ENCODE results near the gene NACC2.

The NACC2 gene

GRCh38 chr9:136049491-136050265, 45.4 kb downstream of the NACC2 start:
- Histone ChIP-seq H3K9me3 (ENCODE audit: control insufficient read depth, low read length) (no peaks in the 10 kb centered on the region), H3K36me3 (ENCODE audit: control insufficient read depth, insufficient read depth, low read length, severe bottlenecking) (peaks cover 7% of the 10 kb centered on the region), H3K27me3 (replicated peaks; ENCODE audit: control insufficient read depth, insufficient read depth, low read length) (no peaks in the 10 kb centered on the region), H3K4me1 (ENCODE audit: control insufficient read depth, insufficient read depth, low read length) (peaks cover 12% of the 10 kb centered on the region), H3K9ac (ENCODE audit: low read length) (no peak overlapping the region), H3K4me3 (ENCODE audit: low read length) (no peak overlapping the region)
- DNase-seq (ENCODE audit: low read depth) = no peak

- DNase-seq (ENCODE audit: low read depth) = no peak
- no peaks in the 10 kb centered on the region for H3K27me3 ChIP-seq (replicated peaks; ENCODE audit: control insufficient read depth, insufficient read depth, low read length)
- no peak overlapping the region for H3K4me3 ChIP-seq (ENCODE audit: low read length)
- no peak overlapping the region for H3K9ac ChIP-seq (ENCODE audit: low read length)
- peaks cover 12% of the 10 kb centered on the region for H3K4me1 ChIP-seq (ENCODE audit: control insufficient read depth, insufficient read depth, low read length)
- H3K9me3 ChIP-seq (ENCODE audit: control insufficient read depth, low read length) = no peaks in the 10 kb centered on the region
- H3K36me3 ChIP-seq (ENCODE audit: control insufficient read depth, insufficient read depth, low read length, severe bottlenecking) = peaks cover 7% of the 10 kb centered on the region
These were observed 46.3 kb downstream of the NACC2 start for GRCh38 chr9:136048560-136049411.

- no peak overlapping the region for H3K4me3 ChIP-seq (ENCODE audit: low read length)
- H3K4me1 ChIP-seq (ENCODE audit: control insufficient read depth, insufficient read depth, low read length) = peaks cover 12% of the 10 kb centered on the region
- no peak for DNase-seq (ENCODE audit: low read depth)
- peaks cover 7% of the 10 kb centered on the region for H3K36me3 ChIP-seq (ENCODE audit: control insufficient read depth, insufficient read depth, low read length, severe bottlenecking)
- no peaks in the 10 kb centered on the region for H3K27me3 ChIP-seq (replicated peaks; ENCODE audit: control insufficient read depth, insufficient read depth, low read length)
- H3K9me3 ChIP-seq (ENCODE audit: control insufficient read depth, low read length) = no peaks in the 10 kb centered on the region
- H3K9ac ChIP-seq (ENCODE audit: low read length) = no peak overlapping the region
These were observed 47.1 kb downstream of the NACC2 start for GRCh38 chr9:136047775-136048559.

GRCh38 chr9:136047076-136047774, 47.9 kb downstream of the NACC2 start:
- peaks cover 7% of the 10 kb centered on the region for H3K36me3 ChIP-seq (ENCODE audit: control insufficient read depth, insufficient read depth, low read length, severe bottlenecking)
- peaks cover 7% of the 10 kb centered on the region for H3K4me1 ChIP-seq (ENCODE audit: control insufficient read depth, insufficient read depth, low read length)
- H3K9ac ChIP-seq (ENCODE audit: low read length) = no peak overlapping the region
- H3K27me3 ChIP-seq (replicated peaks; ENCODE audit: control insufficient read depth, insufficient read depth, low read length) = no peaks in the 10 kb centered on the region
- H3K9me3 ChIP-seq (ENCODE audit: control insufficient read depth, low read length) = no peaks in the 10 kb centered on the region
- no peak for DNase-seq (ENCODE audit: low read depth)
- no peak overlapping the region for H3K4me3 ChIP-seq (ENCODE audit: low read length)

GRCh38 chr9:136046554-136046920, 48.6 kb downstream of the NACC2 start:
- no peak for DNase-seq (ENCODE audit: low read depth)
- H3K4me1 ChIP-seq (ENCODE audit: control insufficient read depth, insufficient read depth, low read length) = peaks cover 7% of the 10 kb centered on the region
- peaks cover 7% of the 10 kb centered on the region for H3K36me3 ChIP-seq (ENCODE audit: control insufficient read depth, insufficient read depth, low read length, severe bottlenecking)
- no peaks in the 10 kb centered on the region for H3K27me3 ChIP-seq (replicated peaks; ENCODE audit: control insufficient read depth, insufficient read depth, low read length)
- H3K9me3 ChIP-seq (ENCODE audit: control insufficient read depth, low read length) = no peaks in the 10 kb centered on the region
- H3K4me3 ChIP-seq (ENCODE audit: low read length) = no peak overlapping the region
- H3K9ac ChIP-seq (ENCODE audit: low read length) = no peak overlapping the region

- H3K36me3 ChIP-seq (ENCODE audit: control insufficient read depth, insufficient read depth, low read length, severe bottlenecking) = peaks cover 7% of the 10 kb centered on the region
These were observed 49.2 kb downstream of the NACC2 start for GRCh38 chr9:136045595-136046553.

GRCh38 chr9:136044971-136045594, 50.0 kb downstream of the NACC2 start:
- Histone ChIP-seq H3K36me3 (ENCODE audit: control insufficient read depth, insufficient read depth, low read length, severe bottlenecking) (peaks cover 7% of the 10 kb centered on the region), H3K9ac (ENCODE audit: low read length) (no peak overlapping the region), H3K4me3 (ENCODE audit: low read length) (no peak overlapping the region), H3K4me1 (ENCODE audit: control insufficient read depth, insufficient read depth, low read length) (peaks cover 5% of the 10 kb centered on the region), H3K27me3 (replicated peaks; ENCODE audit: control insufficient read depth, insufficient read depth, low read length) (no peaks in the 10 kb centered on the region), H3K9me3 (ENCODE audit: control insufficient read depth, low read length) (no peaks in the 10 kb centered on the region)
- no peak for DNase-seq (ENCODE audit: low read depth)

More at GRCh38 chr9:136045595-136046553, 49.2 kb downstream of the NACC2 start:
- no peak for DNase-seq (ENCODE audit: low read depth)
- Histone ChIP-seq H3K27me3 (replicated peaks; ENCODE audit: control insufficient read depth, insufficient read depth, low read length) (no peaks in the 10 kb centered on the region), H3K4me1 (ENCODE audit: control insufficient read depth, insufficient read depth, low read length) (peaks cover 5% of the 10 kb centered on the region), H3K9ac (ENCODE audit: low read length) (no peak overlapping the region), H3K4me3 (ENCODE audit: low read length) (no peak overlapping the region), H3K9me3 (ENCODE audit: control insufficient read depth, low read length) (no peaks in the 10 kb centered on the region)

- peaks cover 3% of the 10 kb centered on the region for H3K9me3 ChIP-seq (ENCODE audit: control insufficient read depth, low read length)
- H3K27me3 ChIP-seq (replicated peaks; ENCODE audit: control insufficient read depth, insufficient read depth, low read length) = no peaks in the 10 kb centered on the region
- H3K9ac ChIP-seq (ENCODE audit: low read length) = no peak overlapping the region
- DNase-seq (ENCODE audit: low read depth) = no peak
- H3K36me3 ChIP-seq (ENCODE audit: control insufficient read depth, insufficient read depth, low read length, severe bottlenecking) = peaks cover 6% of the 10 kb centered on the region
- peaks cover 5% of the 10 kb centered on the region for H3K4me1 ChIP-seq (ENCODE audit: control insufficient read depth, insufficient read depth, low read length)
- H3K4me3 ChIP-seq (ENCODE audit: low read length) = no peak overlapping the region
These were observed 50.7 kb downstream of the NACC2 start for GRCh38 chr9:136044207-136044970.

GRCh38 chr9:136043441-136043991, 51.6 kb downstream of the NACC2 start:
- Histone ChIP-seq H3K9me3 (ENCODE audit: control insufficient read depth, low read length) (peaks cover 9% of the 10 kb centered on the region), H3K4me1 (ENCODE audit: control insufficient read depth, insufficient read depth, low read length) (peaks cover 5% of the 10 kb centered on the region), H3K9ac (ENCODE audit: low read length) (no peak overlapping the region), H3K4me3 (ENCODE audit: low read length) (no peak overlapping the region), H3K27me3 (replicated peaks; ENCODE audit: control insufficient read depth, insufficient read depth, low read length) (no peaks in the 10 kb centered on the region), H3K36me3 (ENCODE audit: control insufficient read depth, insufficient read depth, low read length, severe bottlenecking) (no peaks in the 10 kb centered on the region)
- DNase-seq (ENCODE audit: low read depth) = no peak

Data from adipocyte (in vitro differentiated cells).